ENCODE measurements around the gene PPFIA2. TPM values are rescaled to one million over a fixed set of nuclear protein-coding genes. Genes with fewer than 3 reads are reported as not detected.
A peak's percentile ranks its signal among the peaks of the same experiment; 100 is the strongest.

Gene PPFIA2
- total RNA-seq, 1 experiment from 2014 or later = not detected

- Histone ChIP-seq H3F3A (ENCODE audit: low read length, unreplicated experiment) (no peaks in the 10 kb centered on the region), H3K4me2 (ENCODE audit: low read length) (no peak overlapping the region), H2AFZ (ENCODE audit: low read length) (no peak overlapping the region), H4K20me1 (ENCODE audit: low read length) (no peaks in the 10 kb centered on the region), H3K4me1 (ENCODE audit: insufficient read depth, low read length) (no peaks in the 10 kb centered on the region), H3K4me3 (ENCODE audit: low read length) (no peak overlapping the region), H3K9me2 (replicated peaks; ENCODE audit: low read length) (no peaks in the 10 kb centered on the region), H3K27me3 (ENCODE audit: low read length) (no peaks in the 10 kb centered on the region), H3K27ac (ENCODE audit: low read length) (no peak overlapping the region), H3K36me3 (ENCODE audit: low read depth, low read length) (no peaks in the 10 kb centered on the region), H3K79me2 (ENCODE audit: low read length) (no peaks in the 10 kb centered on the region), H3K9ac (ENCODE audit: low read length) (no peak overlapping the region), H3K9me3 (ENCODE audit: low read length) (no peaks in the 10 kb centered on the region)
- no TSS peak for BruUV-seq (replicated peaks)
- CTCF ChIA-PET = no interaction called here
- intact Hi-C loops (cut with micrococcal nuclease) = no loop called here
- DNase-seq (no peak), ATAC-seq (no peak)
- POLR2A ChIA-PET (ENCODE audit: unreplicated experiment) = no interaction called here
- no peak for TF ChIP-seq EZH2phosphoT487 (IDR thresholded peaks at IDR 0.05; ENCODE audit: borderline replicate concordance, low read length)
Observed at GRCh38 chr12:81779216-81779615, 20.1 kb upstream of the PPFIA2 start.

DNA sequence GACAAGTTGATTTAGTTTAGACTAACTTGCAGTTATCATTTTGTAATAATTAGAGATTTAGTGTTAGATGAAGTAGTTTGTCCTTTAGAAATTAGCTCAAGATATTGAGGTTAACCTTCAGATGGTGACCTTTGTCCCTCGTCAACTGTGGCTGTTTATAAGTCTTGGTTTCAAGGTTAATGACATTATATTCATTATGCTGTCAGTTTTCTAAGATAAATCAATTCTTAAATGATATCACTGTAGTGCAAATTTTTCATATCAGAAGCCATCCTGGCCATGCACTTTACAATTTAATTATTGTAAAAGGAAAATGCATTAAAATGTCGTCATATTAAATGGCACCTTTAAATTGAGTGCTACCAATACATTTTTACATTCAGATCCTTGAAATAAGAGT lies 19.6 kb upstream of the PPFIA2 start:
- CTCF ChIA-PET = no interaction called here
- no peaks in the 10 kb centered on the region for H3K4me1 ChIP-seq (ENCODE audit: insufficient read depth, low read length)
- H3K27me3 ChIP-seq (ENCODE audit: low read length) = no peaks in the 10 kb centered on the region
- no peak for TF ChIP-seq EZH2phosphoT487 (IDR thresholded peaks at IDR 0.05; ENCODE audit: borderline replicate concordance, low read length)
- TF ChIP-seq, protein P1, sequence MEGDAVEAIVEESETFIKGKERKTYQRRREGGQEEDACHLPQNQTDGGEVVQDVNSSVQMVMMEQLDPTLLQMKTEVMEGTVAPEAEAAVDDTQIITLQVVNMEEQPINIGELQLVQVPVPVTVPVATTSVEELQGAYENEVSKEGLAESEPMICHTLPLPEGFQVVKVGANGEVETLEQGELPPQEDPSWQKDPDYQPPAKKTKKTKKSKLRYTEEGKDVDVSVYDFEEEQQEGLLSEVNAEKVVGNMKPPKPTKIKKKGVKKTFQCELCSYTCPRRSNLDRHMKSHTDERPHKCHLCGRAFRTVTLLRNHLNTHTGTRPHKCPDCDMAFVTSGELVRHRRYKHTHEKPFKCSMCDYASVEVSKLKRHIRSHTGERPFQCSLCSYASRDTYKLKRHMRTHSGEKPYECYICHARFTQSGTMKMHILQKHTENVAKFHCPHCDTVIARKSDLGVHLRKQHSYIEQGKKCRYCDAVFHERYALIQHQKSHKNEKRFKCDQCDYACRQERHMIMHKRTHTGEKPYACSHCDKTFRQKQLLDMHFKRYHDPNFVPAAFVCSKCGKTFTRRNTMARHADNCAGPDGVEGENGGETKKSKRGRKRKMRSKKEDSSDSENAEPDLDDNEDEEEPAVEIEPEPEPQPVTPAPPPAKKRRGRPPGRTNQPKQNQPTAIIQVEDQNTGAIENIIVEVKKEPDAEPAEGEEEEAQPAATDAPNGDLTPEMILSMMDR (conservative IDR thresholded peaks at IDR 0.05; ENCODE audit: low read depth, low read length) = no peak
- no peak for TF ChIP-seq EZH2 (IDR thresholded peaks at IDR 0.05; ENCODE audit: low read length, unreplicated experiment)
- H3K9ac ChIP-seq (ENCODE audit: low read length) = no peak overlapping the region
- no peak overlapping the region for H3K4me2 ChIP-seq (ENCODE audit: low read length)
- DNase-seq (no peak), ATAC-seq (no peak)
- intact Hi-C loops (cut with micrococcal nuclease) = no loop called here
- no peak overlapping the region for H3K4me3 ChIP-seq (ENCODE audit: low read length)
- H4K20me1 ChIP-seq (ENCODE audit: low read length) = no peaks in the 10 kb centered on the region
- H3K79me2 ChIP-seq (ENCODE audit: low read length) = no peaks in the 10 kb centered on the region
- H3K36me3 ChIP-seq (ENCODE audit: low read depth, low read length) = no peaks in the 10 kb centered on the region
- BruUV-seq (replicated peaks) = no TSS peak
- POLR2A ChIA-PET (ENCODE audit: unreplicated experiment) = no interaction called here
- H2AFZ ChIP-seq (ENCODE audit: low read length) = no peak overlapping the region
- H3K9me2 ChIP-seq (replicated peaks; ENCODE audit: low read length) = no peaks in the 10 kb centered on the region
- H3K9me3 ChIP-seq (ENCODE audit: low read length) = no peaks in the 10 kb centered on the region
- no peaks in the 10 kb centered on the region for H3F3A ChIP-seq (ENCODE audit: low read length, unreplicated experiment)
- no peak overlapping the region for H3K27ac ChIP-seq (ENCODE audit: low read length)

GRCh38 chr12:81758421-81759189 lies 545 bp downstream of the PPFIA2 start:
- Histone ChIP-seq H3F3A (ENCODE audit: low read length, unreplicated experiment) (no peaks in the 10 kb centered on the region), H3K36me3 (ENCODE audit: low read depth, low read length) (no peaks in the 10 kb centered on the region), H3K27me3 (ENCODE audit: low read length) (peaks cover 35% of the 10 kb centered on the region), H3K9me2 (replicated peaks; ENCODE audit: low read length) (no peaks in the 10 kb centered on the region), H2AFZ (ENCODE audit: low read length) (peak overlapping the region; percentile 69), H3K27ac (ENCODE audit: low read length) (no peak overlapping the region), H3K9ac (ENCODE audit: low read length) (no peak overlapping the region), H3K4me2 (ENCODE audit: low read length) (peak overlapping the region; percentile 76), H3K4me1 (ENCODE audit: insufficient read depth, low read length) (peaks cover 5% of the 10 kb centered on the region; the same call in 1 of the 2 replicates), H3K79me2 (ENCODE audit: low read length) (no peaks in the 10 kb centered on the region), H3K4me3 (ENCODE audit: low read length) (peak overlapping the region; percentile 48), H4K20me1 (ENCODE audit: low read length) (no peaks in the 10 kb centered on the region), H3K9me3 (ENCODE audit: low read length) (no peaks in the 10 kb centered on the region)
- ATAC-seq (peak; percentile 29; the same call in 1 of the 2 replicates), DNase-seq (no peak)
- CTCF ChIA-PET = interaction anchor here (0.6 kb wide), 1 partner anchor 115 kb away, joined by 3 read pairs; no protein-coding TSS in a partner anchor
- BruUV-seq (replicated peaks) = no TSS peak
- POLR2A ChIA-PET (ENCODE audit: unreplicated experiment) = no interaction called here
- intact Hi-C loops (cut with micrococcal nuclease) = no loop called here
- no peak for TF ChIP-seq EZH2phosphoT487 (IDR thresholded peaks at IDR 0.05; ENCODE audit: borderline replicate concordance, low read length)
- TF ChIP-seq, protein P1 (conservative IDR thresholded peaks at IDR 0.05; ENCODE audit: low read depth, low read length) = no peak
- no peak for TF ChIP-seq EZH2 (IDR thresholded peaks at IDR 0.05; ENCODE audit: low read length, unreplicated experiment)

All from PC-3 (cell line).